DND-41 (cell line): ENCODE data around the gene SPTBN5.

Source experiments
- ATAC-seq: fragments of 200-7000 bp; cut with Tn5 transposase; 3 replicates; pipeline ENCODE4 v1.9.1; 2021; ENCODE audit warnings: low read depth; ENCODE audit not compliant: insufficient read depth
- DNase-seq: peaks from one replicate; pipeline ENCODE4 v3.0.0-alpha.2; 2020
- H2AFZ ChIP-seq: 2 replicates; pipeline ENCODE4 v1.6.0; 2012; ENCODE audit warnings: low read depth, low read length
- H3K27ac ChIP-seq: 2 replicates; pipeline ENCODE4 v1.5.1; 2012; ENCODE audit warnings: low read length, inconsistent platforms
- H3K27me3 ChIP-seq: fragments of 200-600 bp; sonication (generic); 2 replicates; pipeline ENCODE4 v1.6.0; 2012; ENCODE audit warnings: low read length, mild to moderate bottlenecking, inconsistent platforms; ENCODE audit not compliant: insufficient read depth, poor library complexity
- H3K36me3 ChIP-seq: 2 replicates; pipeline ENCODE4 v1.5.1; 2012; ENCODE audit warnings: low read length, inconsistent platforms; ENCODE audit not compliant: insufficient read depth
- H3K4me1 ChIP-seq: 2 replicates; pipeline ENCODE4 v1.5.1; 2012; ENCODE audit warnings: mild to moderate bottlenecking, low read length; ENCODE audit not compliant: insufficient read depth
- H3K4me2 ChIP-seq: 2 replicates; pipeline ENCODE4 v1.6.0; 2012; ENCODE audit warnings: mild to moderate bottlenecking, moderate library complexity, low read length, inconsistent platforms; ENCODE audit not compliant: insufficient read depth
- H3K4me3 ChIP-seq, 2 experiments: fragments of 200-600 bp in 1 of 2; shearing (Covaris generic) in 1 of 2; 2 replicates each; pipeline ENCODE4 v1.5.1; 2012 to 2016; ENCODE audit warnings: inconsistent platforms in 2 of 2, low read length in 2 of 2, mild to moderate bottlenecking in 2 of 2, low read depth in 1 of 2, moderate library complexity in 1 of 2
- H3K79me2 ChIP-seq: 2 replicates; pipeline ENCODE4 v1.6.0; 2012; ENCODE audit warnings: low read length, inconsistent platforms; ENCODE audit not compliant: insufficient read depth
- H3K9ac ChIP-seq: 2 replicates; pipeline ENCODE4 v1.6.0; 2012; ENCODE audit warnings: low read depth, mild to moderate bottlenecking, inconsistent platforms, low read length, moderate library complexity
- H3K9me3 ChIP-seq: 2 replicates; pipeline ENCODE4 v1.5.1; 2012; ENCODE audit warnings: low read length, moderate library complexity, mild to moderate bottlenecking, inconsistent platforms; ENCODE audit not compliant: insufficient read depth, severe bottlenecking
- H4K20me1 ChIP-seq: 2 replicates; pipeline ENCODE4 v1.6.0; 2012; ENCODE audit warnings: low read length; ENCODE audit not compliant: insufficient read depth
- EZH2 ChIP-seq: IDR thresholded peaks from 3 replicates; pipeline ENCODE4 v1.6.1; 2012; ENCODE audit warnings: borderline replicate concordance, low read depth, mild to moderate bottlenecking, moderate library complexity, low read length, inconsistent platforms; ENCODE audit not compliant: severe bottlenecking
- TF ChIP-seq, protein P1 (sequence below): IDR thresholded peaks from 2 replicates; pipeline ENCODE4 v1.5.1; 2012; ENCODE audit warnings: borderline replicate concordance, low read length, moderate library complexity, mild to moderate bottlenecking; ENCODE audit not compliant: poor library complexity, severe bottlenecking; ENCODE audit errors: extremely low read depth

The SPTBN5 gene

DNA sequence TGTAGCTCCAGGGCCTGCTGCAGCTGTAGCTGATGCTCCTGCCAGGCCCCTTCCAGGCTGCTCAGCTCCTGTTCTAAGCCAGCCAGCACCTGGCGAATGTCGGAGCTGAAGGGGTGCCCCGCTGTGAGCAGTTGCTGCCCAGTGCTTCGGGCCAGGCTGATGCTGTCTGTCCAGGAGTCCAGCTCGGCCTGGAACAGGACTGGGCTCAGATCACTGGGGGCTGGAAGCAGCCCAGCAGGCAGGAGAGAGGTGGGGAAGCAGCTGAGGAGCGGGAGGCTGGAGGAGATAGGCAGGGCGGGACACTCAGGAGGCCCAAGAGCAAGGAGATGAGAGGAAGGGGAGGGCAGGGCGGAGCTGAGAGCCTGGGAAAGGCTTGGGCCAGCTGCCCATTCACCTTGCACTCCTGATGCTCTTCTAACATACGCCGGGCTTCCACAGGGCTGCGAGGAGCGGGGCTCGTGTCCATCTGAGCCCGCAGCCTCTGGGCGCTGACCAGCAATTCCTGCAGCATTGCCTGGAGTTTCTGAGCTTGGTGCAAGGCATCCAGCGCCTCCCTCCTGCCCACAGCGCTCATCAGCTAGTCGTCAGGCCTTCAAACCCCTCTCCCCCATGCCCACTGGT is 32.0 kb downstream of the SPTBN5 start:
- no peaks in the 10 kb centered on the region for H3K27me3 ChIP-seq
- DNase-seq (no peak), ATAC-seq (no peak)
- H3K4me3 ChIP-seq, result no peak overlapping the region
- H4K20me1 ChIP-seq, result no peaks in the 10 kb centered on the region
- no peak overlapping the region for H3K4me2 ChIP-seq
- TF ChIP-seq, protein P1, sequence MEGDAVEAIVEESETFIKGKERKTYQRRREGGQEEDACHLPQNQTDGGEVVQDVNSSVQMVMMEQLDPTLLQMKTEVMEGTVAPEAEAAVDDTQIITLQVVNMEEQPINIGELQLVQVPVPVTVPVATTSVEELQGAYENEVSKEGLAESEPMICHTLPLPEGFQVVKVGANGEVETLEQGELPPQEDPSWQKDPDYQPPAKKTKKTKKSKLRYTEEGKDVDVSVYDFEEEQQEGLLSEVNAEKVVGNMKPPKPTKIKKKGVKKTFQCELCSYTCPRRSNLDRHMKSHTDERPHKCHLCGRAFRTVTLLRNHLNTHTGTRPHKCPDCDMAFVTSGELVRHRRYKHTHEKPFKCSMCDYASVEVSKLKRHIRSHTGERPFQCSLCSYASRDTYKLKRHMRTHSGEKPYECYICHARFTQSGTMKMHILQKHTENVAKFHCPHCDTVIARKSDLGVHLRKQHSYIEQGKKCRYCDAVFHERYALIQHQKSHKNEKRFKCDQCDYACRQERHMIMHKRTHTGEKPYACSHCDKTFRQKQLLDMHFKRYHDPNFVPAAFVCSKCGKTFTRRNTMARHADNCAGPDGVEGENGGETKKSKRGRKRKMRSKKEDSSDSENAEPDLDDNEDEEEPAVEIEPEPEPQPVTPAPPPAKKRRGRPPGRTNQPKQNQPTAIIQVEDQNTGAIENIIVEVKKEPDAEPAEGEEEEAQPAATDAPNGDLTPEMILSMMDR, result no peak
- no peak for TF ChIP-seq EZH2
- H2AFZ ChIP-seq, result no peak overlapping the region
- H3K36me3 ChIP-seq, result no peaks in the 10 kb centered on the region
- H3K9ac ChIP-seq, result no peak overlapping the region
- H3K79me2 ChIP-seq, result no peaks in the 10 kb centered on the region
- H3K9me3 ChIP-seq, result no peaks in the 10 kb centered on the region
- H3K27ac ChIP-seq, result no peak overlapping the region
- H3K4me1 ChIP-seq, result no peaks in the 10 kb centered on the region

DNA sequence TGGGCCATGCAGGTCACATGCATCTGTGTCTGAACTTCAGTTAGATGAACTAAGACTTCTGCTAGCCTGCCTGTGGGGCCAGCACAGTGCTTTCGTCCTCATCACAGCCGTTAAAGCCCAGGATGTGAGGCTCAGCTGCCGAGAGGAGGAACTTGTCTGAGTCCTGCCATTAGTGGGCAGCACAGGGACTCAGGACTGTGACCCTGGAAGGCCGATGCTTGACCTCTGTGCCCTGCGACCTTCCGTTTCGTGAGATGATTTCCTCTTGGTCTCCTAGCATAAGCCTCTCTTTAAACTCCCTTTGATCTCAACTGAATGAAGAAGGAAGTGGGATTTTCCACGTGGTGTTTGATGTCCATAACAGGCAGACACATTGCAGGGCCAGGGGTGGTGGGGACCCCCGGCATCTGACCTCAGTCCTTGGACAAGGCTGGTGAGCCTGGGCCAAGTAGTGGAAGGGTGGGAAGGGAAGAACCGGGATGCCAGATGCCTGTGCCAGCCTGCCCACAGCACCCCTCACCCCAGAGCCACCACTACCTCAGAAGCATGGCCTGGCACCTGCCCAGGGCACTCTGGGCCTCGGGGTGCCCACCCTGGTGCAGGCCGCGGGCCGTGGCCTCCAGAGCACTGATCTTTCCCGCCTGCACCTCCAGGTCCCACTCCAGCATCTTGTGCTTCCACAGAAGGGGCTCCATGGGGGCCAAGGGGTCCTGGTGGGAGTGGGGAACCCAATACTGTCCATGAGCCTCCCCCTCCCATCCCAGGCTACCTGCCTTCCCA is 33.6 kb downstream of the SPTBN5 start:
- DNase-seq (no peak), ATAC-seq (no peak)
- TF ChIP-seq EZH2, result no peak
- TF ChIP-seq, protein P1, result no peak
- no peak overlapping the region for H3K9ac ChIP-seq
- no peak overlapping the region for H3K4me2 ChIP-seq
- H3K27me3 ChIP-seq, result no peaks in the 10 kb centered on the region
- no peak overlapping the region for H3K4me3 ChIP-seq
- no peak overlapping the region for H2AFZ ChIP-seq
- H3K27ac ChIP-seq, result no peak overlapping the region
- no peaks in the 10 kb centered on the region for H3K4me1 ChIP-seq
- H3K79me2 ChIP-seq, result no peaks in the 10 kb centered on the region
- H4K20me1 ChIP-seq, result no peaks in the 10 kb centered on the region
- H3K9me3 ChIP-seq, result no peaks in the 10 kb centered on the region
- H3K36me3 ChIP-seq, result no peaks in the 10 kb centered on the region

DNA sequence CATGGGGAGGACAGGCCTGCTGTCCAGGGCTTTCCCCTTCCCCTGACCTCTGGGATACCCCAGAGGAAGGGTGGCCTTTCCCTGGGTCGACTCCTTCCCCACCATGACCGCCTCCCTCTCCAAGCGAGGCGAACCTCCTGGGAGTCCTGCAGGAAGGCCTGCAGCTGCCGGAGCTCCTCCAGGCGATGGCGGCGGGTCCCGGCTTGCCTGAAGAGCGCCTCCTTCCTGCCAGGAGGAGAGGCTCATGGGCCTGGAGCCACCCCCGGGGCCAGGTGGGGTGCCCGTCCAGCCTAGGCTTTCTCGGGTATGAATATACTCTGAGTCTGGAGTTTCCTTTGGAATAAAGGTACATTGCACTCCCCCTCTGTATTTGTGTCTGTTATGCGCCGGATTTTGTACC is 35.1 kb downstream of the SPTBN5 start:
- Histone ChIP-seq H3K9me3 (no peaks in the 10 kb centered on the region), H3K4me1 (no peaks in the 10 kb centered on the region), H2AFZ (no peak overlapping the region), H3K4me3 (no peak overlapping the region), H3K9ac (no peak overlapping the region), H3K79me2 (no peaks in the 10 kb centered on the region), H4K20me1 (no peaks in the 10 kb centered on the region), H3K4me2 (no peak overlapping the region), H3K27ac (no peak overlapping the region), H3K36me3 (no peaks in the 10 kb centered on the region), H3K27me3 (no peaks in the 10 kb centered on the region)
- ATAC-seq (no peak), DNase-seq (no peak)
- TF ChIP-seq EZH2, result no peak
- TF ChIP-seq, protein P1, result no peak
